ENCODE results near the gene SLC41A1. TPM values are rescaled to one million over a fixed set of nuclear protein-coding genes. Genes with fewer than 3 reads are reported as not detected.

Gene SLC41A1
- total and polyA plus RNA-seq, 2 experiments from 2014 or later, result 15.3 to 16.8 TPM

GRCh38 chr1:205750138-205751035 is 62.6 kb downstream of the SLC41A1 start, which contains the start of gene NUCKS1:
TSS of gene NUCKS1 (minus strand) at chr1:205750182. CDS start at chr1:205749973, 209 bp downstream.
- Histone ChIP-seq H3K27ac (peak within 1 kb of the TSS; percentile 94), H3K36me3 (replicated peaks; ENCODE audit: insufficient read depth, low read depth) (no peaks in the 10 kb centered on the region), H3K4me2 (peak within 1 kb of the TSS; percentile 87), H3K27me3 (no peaks in the 10 kb centered on the region), H3K4me3 (peak within 1 kb of the TSS; percentile 75), H3K4me1 (ENCODE audit: insufficient read depth) (peaks cover 17% of the 10 kb centered on the region), H3K9me2 (replicated peaks; ENCODE audit: insufficient read depth) (no peaks in the 10 kb centered on the region), H4K20me1 (ENCODE audit: insufficient read depth, poor library complexity, severe bottlenecking) (peaks cover 37% of the 10 kb centered on the region), H3K9me3 (ENCODE audit: low read depth) (no peaks in the 10 kb centered on the region), H2AFZ (peak within 1 kb of the TSS; percentile 76), H3K79me2 (peaks cover 37% of the 10 kb centered on the region)
- DNase-seq (ENCODE audit: low spot score), result peak; percentile 98
- TF ChIP-seq EZH2 (IDR thresholded peaks at IDR 0.05; ENCODE audit: borderline replicate concordance) (no peak), EZH2phosphoT487 (IDR thresholded peaks at IDR 0.05; ENCODE audit: low read depth, severe bottlenecking, unreplicated experiment) (no peak), CTCF (IDR thresholded peaks at IDR 0.05; ENCODE audit: poor library complexity) (no peak)
- WGBS (ENCODE audit: low lambda C conversion rate, missing lambda C conversion rate), result 1% methylated on average over 27 of the region's 27 CpGs

- 2% methylated on average over 23 of the region's 81 CpGs for WGBS (ENCODE audit: low lambda C conversion rate, missing lambda C conversion rate)
- TF ChIP-seq EZH2phosphoT487 (IDR thresholded peaks at IDR 0.05; ENCODE audit: low read depth, severe bottlenecking, unreplicated experiment) (no peak), CTCF (IDR thresholded peaks at IDR 0.05; ENCODE audit: poor library complexity) (no peak), EZH2 (IDR thresholded peaks at IDR 0.05; ENCODE audit: borderline replicate concordance) (no peak)
- Histone ChIP-seq H3K9me2 (replicated peaks; ENCODE audit: insufficient read depth) (no peaks in the 10 kb centered on the region), H2AFZ (peak overlapping the region; percentile 20), H3K4me1 (ENCODE audit: insufficient read depth) (peaks cover 20% of the 10 kb centered on the region), H3K4me2 (peak overlapping the region; percentile 87), H3K4me3 (peak overlapping the region; percentile 75), H3K79me2 (peaks cover 46% of the 10 kb centered on the region), H3K36me3 (replicated peaks; ENCODE audit: insufficient read depth, low read depth) (no peaks in the 10 kb centered on the region), H4K20me1 (ENCODE audit: insufficient read depth, poor library complexity, severe bottlenecking) (peaks cover 45% of the 10 kb centered on the region), H3K27ac (peak overlapping the region; percentile 94), H3K27me3 (no peaks in the 10 kb centered on the region), H3K9me3 (ENCODE audit: low read depth) (no peaks in the 10 kb centered on the region)
- peak; percentile 98 for DNase-seq (ENCODE audit: low spot score)
Observed at GRCh38 chr1:205749234-205750137, 63.5 kb downstream of the SLC41A1 start.

GRCh38 chr1:205748403-205749233 is 64.4 kb downstream of the SLC41A1 start:
- Histone ChIP-seq H2AFZ (peak overlapping the region; percentile 20), H3K79me2 (peaks cover 54% of the 10 kb centered on the region), H3K27ac (peak overlapping the region; percentile 94), H4K20me1 (ENCODE audit: insufficient read depth, poor library complexity, severe bottlenecking) (peaks cover 51% of the 10 kb centered on the region), H3K4me1 (ENCODE audit: insufficient read depth) (peaks cover 24% of the 10 kb centered on the region), H3K36me3 (replicated peaks; ENCODE audit: insufficient read depth, low read depth) (no peaks in the 10 kb centered on the region), H3K4me2 (peak overlapping the region; percentile 87), H3K9me3 (ENCODE audit: low read depth) (no peaks in the 10 kb centered on the region), H3K4me3 (peak overlapping the region; percentile 75), H3K27me3 (no peaks in the 10 kb centered on the region), H3K9me2 (replicated peaks; ENCODE audit: insufficient read depth) (no peaks in the 10 kb centered on the region)
- 1% methylated on average over 25 of the region's 25 CpGs for WGBS (ENCODE audit: low lambda C conversion rate, missing lambda C conversion rate)
- TF ChIP-seq CTCF (IDR thresholded peaks at IDR 0.05; ENCODE audit: poor library complexity) (no peak), EZH2 (IDR thresholded peaks at IDR 0.05; ENCODE audit: borderline replicate concordance) (no peak), EZH2phosphoT487 (IDR thresholded peaks at IDR 0.05; ENCODE audit: low read depth, severe bottlenecking, unreplicated experiment) (no peak)
- DNase-seq (ENCODE audit: low spot score), result peak; percentile 57
